ENCODE measurements around the gene KIR3DL3. TPM values are rescaled to one million over a fixed set of nuclear protein-coding genes. Genes with fewer than 3 reads are reported as not detected.
"Not testable (repeated sequence)": the region's sequence is repeated elsewhere in the genome, so short reads cannot be mapped to it uniquely, and the experiment has no call there.

The KIR3DL3 gene
- total and polyA plus RNA-seq, 8 donors, result not detected

DNA sequence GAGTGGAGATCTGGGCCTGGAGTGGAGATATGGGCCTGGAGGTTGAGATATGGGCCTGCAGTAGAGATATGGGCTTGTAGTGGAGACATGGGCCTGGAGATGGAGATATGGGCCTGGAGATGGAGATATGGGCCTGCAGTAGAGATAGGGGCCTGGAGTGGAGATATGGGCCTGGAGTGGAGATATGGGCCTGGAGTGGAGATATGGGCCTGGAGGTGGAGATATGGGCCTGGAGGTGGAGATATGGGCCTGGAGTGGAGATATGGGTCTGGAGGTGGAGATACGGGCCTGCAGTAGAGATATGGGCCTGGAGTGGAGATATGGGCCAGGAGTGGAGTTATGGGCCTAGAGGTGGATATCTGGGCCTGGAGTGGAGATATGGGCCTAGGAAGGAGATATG, 14.5 kb downstream of the KIR3DL3 start:
- H3K9me3 ChIP-seq, result peaks cover 0 to 7% (median 0%) of the 10 kb centered on the region in 4 donors
- no peak overlapping the region for H3K27ac ChIP-seq
- DNase-seq, result no peak
- no peaks in the 10 kb centered on the region for H3K36me3 ChIP-seq
- H3K4me1 ChIP-seq, result no peaks in the 10 kb centered on the region
- peaks cover 0 to 6% (median 0%) of the 10 kb centered on the region in 3 donors for H3K27me3 ChIP-seq
- 49 to 75% (median 60%) methylated on average over 1 of the region's 1 CpG for WGBS, 5 donors
- no peak for TF ChIP-seq EP300 (IDR thresholded peaks at IDR 0.05)
- no peak for TF ChIP-seq POLR2AphosphoS5 (IDR thresholded peaks at IDR 0.05)
- TF ChIP-seq POLR2A (IDR thresholded peaks at IDR 0.05), result no peak
- TF ChIP-seq, protein P1, sequence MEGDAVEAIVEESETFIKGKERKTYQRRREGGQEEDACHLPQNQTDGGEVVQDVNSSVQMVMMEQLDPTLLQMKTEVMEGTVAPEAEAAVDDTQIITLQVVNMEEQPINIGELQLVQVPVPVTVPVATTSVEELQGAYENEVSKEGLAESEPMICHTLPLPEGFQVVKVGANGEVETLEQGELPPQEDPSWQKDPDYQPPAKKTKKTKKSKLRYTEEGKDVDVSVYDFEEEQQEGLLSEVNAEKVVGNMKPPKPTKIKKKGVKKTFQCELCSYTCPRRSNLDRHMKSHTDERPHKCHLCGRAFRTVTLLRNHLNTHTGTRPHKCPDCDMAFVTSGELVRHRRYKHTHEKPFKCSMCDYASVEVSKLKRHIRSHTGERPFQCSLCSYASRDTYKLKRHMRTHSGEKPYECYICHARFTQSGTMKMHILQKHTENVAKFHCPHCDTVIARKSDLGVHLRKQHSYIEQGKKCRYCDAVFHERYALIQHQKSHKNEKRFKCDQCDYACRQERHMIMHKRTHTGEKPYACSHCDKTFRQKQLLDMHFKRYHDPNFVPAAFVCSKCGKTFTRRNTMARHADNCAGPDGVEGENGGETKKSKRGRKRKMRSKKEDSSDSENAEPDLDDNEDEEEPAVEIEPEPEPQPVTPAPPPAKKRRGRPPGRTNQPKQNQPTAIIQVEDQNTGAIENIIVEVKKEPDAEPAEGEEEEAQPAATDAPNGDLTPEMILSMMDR (IDR thresholded peaks at IDR 0.05), result no peak
- intact Hi-C loops (cut with DNase I; ENCODE audit: low total_unique reads), result no loop called here
- no peak overlapping the region for H3K4me3 ChIP-seq

DNA sequence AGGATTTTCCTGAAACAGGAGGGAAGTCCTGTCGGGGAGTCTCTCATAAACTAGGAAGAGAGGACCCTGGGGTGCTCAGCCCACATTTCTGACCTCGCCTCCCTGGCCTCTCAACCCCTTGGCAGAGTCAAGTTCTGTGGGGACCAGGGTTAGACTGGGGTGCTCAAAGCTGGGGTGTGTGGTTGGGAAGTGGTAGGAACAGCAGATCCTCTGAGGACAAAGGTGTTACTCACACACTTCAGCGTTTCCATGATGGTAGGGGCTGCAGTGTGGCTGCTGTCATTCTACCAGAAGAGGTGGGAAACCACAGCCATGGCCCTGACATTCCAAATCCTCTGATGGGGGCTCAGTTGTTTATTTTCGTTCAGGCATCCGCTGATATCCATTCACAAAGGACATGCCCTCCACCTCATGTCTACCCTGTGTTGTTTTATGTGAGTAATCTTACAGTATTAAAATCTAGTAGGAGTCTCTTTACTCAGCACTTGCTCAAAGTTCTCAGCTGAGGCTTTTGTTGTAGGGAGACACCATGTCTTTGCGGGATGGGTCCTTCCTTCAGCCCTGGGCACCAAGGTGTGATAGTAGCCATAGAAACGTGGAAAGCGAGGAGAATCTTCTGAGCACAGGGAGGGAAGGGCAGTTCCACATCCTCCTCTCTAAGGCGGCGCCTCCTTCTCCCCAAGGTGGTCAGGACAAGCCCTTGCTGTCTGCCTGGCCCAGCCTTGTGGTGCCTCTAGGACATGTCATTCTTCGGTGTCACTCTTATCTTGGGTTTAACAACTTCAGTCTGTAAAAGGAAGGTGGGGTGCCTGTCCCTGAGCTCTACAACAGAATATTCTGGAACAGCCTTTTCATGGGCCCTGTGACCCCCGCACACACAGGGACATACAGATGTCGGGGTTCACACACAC, 15.6 kb downstream of the KIR3DL3 start:
- no peak overlapping the region for H3K4me3 ChIP-seq
- no peak for DNase-seq

DNA sequence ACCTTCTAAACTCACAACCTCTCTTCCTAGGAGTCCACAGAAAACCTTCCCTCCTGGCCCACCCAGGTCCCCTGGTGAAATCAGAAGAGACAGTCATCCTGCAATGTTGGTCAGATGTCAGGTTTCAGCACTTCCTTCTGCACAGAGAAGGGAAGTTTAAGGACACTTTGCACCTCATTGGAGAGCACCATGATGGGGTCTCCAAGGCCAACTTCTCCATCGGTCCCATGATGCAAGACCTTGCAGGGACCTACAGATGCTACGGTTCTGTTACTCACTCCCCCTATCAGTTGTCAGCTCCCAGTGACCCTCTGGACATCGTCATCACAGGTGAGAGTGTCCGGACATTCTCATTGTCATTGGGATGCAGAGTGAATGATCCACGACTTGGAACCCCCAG, 17.7 kb downstream of the KIR3DL3 start:
- H3K9me3 ChIP-seq; H3K27me3 ChIP-seq; H3K4me3 ChIP-seq; intact Hi-C loops (cut with DNase I; ENCODE audit: low total_unique reads); H3K36me3 ChIP-seq; H3K4me1 ChIP-seq; DNase-seq; H3K27ac ChIP-seq: not testable (repeated sequence)
- 56 to 67% (median 62%) methylated on average over 4 to 5 of the region's 5 CpGs for WGBS, 5 donors

More for the DNA sequence above, 15.6 kb downstream of the KIR3DL3 start:
- Histone ChIP-seq H3K4me1 (no peaks in the 10 kb centered on the region), H3K27ac (no peak overlapping the region), H3K36me3 (no peaks in the 10 kb centered on the region), H3K9me3 (no peaks in the 10 kb centered on the region), H3K27me3 (peaks cover 0 to 6% (median 0%) of the 10 kb centered on the region in 3 donors)
- intact Hi-C loops (cut with DNase I; ENCODE audit: low total_unique reads), result no loop called here
- 76 to 82% (median 77%) methylated on average over 13 of the region's 13 CpGs for WGBS, 5 donors
- TF ChIP-seq POLR2A (IDR thresholded peaks at IDR 0.05) (no peak), POLR2AphosphoS5 (IDR thresholded peaks at IDR 0.05) (no peak), EP300 (IDR thresholded peaks at IDR 0.05) (no peak)
- TF ChIP-seq, protein P1 (IDR thresholded peaks at IDR 0.05), result no peak

DNA sequence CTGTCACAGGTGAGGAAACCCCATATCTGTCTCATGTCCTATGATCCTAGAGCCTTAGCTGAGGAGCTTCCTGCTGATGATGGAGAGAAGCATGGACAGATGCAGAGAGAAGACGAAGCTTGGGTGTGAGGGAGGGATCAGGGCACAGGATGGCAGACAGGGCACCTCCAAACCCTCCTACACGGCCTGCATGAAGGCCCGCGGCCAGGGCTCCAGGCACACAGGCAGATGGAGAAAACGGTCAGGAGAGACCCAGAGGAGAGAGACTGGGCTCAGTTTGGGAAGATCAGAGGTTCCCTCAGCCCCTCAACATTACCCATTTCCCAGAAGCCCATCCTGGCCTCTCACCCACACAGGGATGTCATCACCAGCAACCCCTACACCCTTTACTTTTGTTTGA, 19.8 kb downstream of the KIR3DL3 start:
- intact Hi-C loops (cut with DNase I; ENCODE audit: low total_unique reads); H3K4me3 ChIP-seq; H3K9me3 ChIP-seq; H3K4me1 ChIP-seq; H3K27ac ChIP-seq; H3K36me3 ChIP-seq; DNase-seq; H3K27me3 ChIP-seq: not testable (repeated sequence)
- 67 to 78% (median 75%) methylated on average over 5 of the region's 5 CpGs for WGBS, 5 donors

DNA sequence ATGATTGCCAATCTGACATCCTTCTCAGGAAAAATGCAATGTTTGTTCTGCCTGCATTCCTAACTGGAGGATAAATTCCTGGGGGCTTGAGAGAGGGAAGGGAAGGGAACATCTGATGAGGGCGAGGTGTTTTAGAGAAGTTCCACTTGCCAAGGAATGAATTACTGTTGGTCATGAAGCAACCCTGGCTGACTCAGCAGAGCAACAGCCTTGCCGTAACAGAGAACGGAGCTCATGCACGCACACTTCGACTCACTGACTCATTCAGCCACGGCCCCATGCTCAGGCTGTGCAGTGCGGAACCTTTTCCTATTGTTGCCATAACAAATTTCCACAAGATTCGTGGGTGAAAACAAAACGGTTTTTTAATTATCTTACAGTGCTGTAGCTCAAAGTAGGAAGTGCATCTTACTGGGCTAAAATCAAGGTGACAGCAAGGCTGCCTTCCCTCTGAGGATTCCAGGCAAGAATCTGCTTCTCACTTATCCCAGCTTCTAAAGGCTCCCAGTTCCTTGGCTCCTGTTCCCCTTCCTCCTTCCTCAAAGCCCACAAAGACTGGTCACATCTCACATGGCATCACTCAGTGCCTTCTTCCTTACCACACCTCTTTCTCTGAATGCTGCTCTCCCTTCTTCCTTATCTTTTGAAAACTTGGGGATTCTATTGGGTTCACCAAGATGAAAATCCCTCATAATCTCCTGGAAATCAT, 23.5 kb downstream of the KIR3DL3 start:
- not testable (repeated sequence) for H3K9me3 ChIP-seq, H3K36me3 ChIP-seq

DNA sequence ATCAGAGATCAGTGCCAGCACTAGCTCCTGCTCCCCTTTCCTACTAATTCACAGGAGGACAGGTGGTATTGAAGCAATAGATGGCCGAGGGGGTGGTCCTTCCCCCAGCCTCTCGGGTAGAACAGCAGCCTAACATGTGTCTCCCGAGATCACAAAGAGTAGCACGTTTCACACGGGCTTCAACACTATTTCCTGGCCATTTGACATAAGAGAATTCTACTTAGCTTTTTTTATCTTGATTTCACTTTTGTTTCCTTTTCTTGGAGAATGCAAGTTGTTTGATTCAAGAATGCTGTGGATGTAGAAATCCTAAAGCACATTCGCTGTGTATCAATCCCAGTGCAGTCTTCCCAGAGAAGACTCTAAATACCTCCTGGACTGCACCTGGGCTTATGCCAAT, 26.0 kb downstream of the KIR3DL3 start:
- intact Hi-C loops (cut with DNase I; ENCODE audit: low total_unique reads); DNase-seq; H3K36me3 ChIP-seq; H3K27ac ChIP-seq; H3K9me3 ChIP-seq; H3K4me1 ChIP-seq; H3K27me3 ChIP-seq; H3K4me3 ChIP-seq: not testable (repeated sequence)
- WGBS, 5 donors, result 35 to 60% (median 52%) methylated on average over 6 of the region's 6 CpGs

More for the DNA sequence above, 23.5 kb downstream of the KIR3DL3 start:
- 65 to 80% (median 72%) methylated on average over 8 to 9 of the region's 9 CpGs for WGBS, 5 donors
- DNase-seq, result peak in 1 of 2 donors; percentile 28
- intact Hi-C loops (cut with DNase I; ENCODE audit: low total_unique reads); H3K4me3 ChIP-seq; H3K27me3 ChIP-seq; H3K4me1 ChIP-seq; H3K27ac ChIP-seq: not testable (repeated sequence)

DNA sequence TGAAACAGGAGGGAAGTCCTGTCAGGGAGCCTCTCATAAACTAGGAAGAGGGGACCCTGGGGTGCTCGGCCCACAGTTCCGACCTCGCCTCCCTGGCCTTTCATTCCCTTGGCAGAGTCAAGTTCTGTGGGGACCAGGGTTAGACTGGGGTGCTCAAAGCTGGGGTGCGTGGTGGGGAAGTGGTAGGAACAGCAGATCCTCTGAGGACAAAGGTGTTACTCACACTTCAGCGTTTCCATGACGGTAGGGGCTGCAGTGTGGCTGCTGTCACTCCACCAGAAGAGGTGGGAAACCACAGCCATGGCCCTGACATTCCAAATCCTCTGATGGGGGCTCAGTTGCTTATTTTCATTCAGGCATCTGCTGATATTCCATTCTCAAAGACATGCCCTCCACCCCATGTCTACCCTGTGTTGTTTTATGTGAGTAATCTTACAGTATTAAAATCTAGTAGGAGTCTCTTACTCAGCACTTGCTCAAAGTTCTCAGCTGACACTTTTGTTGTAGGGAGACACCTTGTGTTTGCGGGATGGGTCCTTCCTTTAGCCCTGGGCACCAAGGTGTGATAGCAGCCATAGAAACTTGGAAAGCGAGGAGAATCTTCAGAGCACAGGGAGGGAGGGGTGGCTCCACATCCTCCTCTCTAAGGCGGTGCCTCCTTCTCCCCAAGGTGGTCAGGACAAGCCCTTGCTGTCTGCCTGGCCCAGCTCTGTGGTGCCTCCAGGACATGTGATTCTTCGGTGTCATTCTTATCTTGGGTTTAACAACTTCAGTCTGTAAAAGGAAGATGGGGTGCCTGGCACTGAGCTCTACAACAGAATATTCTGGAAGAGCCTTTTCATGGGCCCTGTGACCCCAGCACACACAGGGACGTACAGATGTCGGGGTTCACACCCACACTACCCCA, 32.2 kb downstream of the KIR3DL3 start:
- intact Hi-C loops (cut with DNase I; ENCODE audit: low total_unique reads), result loop anchor here (5.0 kb wide), 1 partner anchor 671 kb away; no protein-coding TSS in a partner anchor
- WGBS, 5 donors, result 66 to 75% (median 72%) methylated on average over 8 to 11 of the region's 12 CpGs
- H3K9me3 ChIP-seq, DNase-seq, H3K4me3 ChIP-seq, H3K4me1 ChIP-seq, H3K36me3 ChIP-seq, H3K27ac ChIP-seq, H3K27me3 ChIP-seq: not testable (repeated sequence)

DNA sequence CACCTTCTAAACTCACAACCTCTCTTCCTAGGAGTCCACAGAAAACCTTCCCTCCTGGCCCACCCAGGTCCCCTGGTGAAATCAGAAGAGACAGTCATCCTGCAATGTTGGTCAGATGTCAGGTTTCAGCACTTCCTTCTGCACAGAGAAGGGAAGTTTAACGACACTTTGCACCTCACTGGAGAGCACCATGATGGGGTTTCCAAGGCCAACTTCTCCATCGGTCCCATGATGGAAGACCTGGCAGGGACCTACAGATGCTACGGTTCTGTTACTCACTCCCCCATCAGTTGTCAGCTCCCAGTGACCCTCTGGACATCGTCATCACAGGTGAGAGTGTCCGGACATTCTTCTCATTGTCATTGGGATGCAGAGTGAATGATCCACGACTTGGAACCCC, 34.3 kb downstream of the KIR3DL3 start:
- intact Hi-C loops (cut with DNase I; ENCODE audit: low total_unique reads), result loop anchor here (5.0 kb wide), 1 partner anchor 669 kb away; no protein-coding TSS in a partner anchor
- H3K4me3 ChIP-seq, H3K9me3 ChIP-seq, H3K4me1 ChIP-seq, DNase-seq, H3K27me3 ChIP-seq, H3K27ac ChIP-seq, H3K36me3 ChIP-seq: not testable (repeated sequence)
- 52 to 92% (median 58%) methylated on average over 2 to 6 of the region's 6 CpGs for WGBS, 5 donors

All from stomach (tissue), 9 donors.